A549 (cell line): Measurements from ENCODE around the gene CLCF1. TPM values are rescaled to one million over a fixed set of nuclear protein-coding genes. Genes with fewer than 3 reads are reported as not detected.

ENCODE experiments used
- ATAC-seq, 2 experiments: fragments of 200-7000 bp in 1 of 2; fragments of >200 bp in 1 of 2; cut with Nextera tagmentation in 1 of 2; cut with Tn5 transposase in 1 of 2; 3 replicates each; pipeline versions ENCODE4 v1.8.0 to v1.9.1; 2018 to 2020; ENCODE audit warnings: mild to moderate bottlenecking in 1 of 2, moderate library complexity in 1 of 2
- CTCF ChIA-PET: fragments of 300-600 bp; sonication (Branson Sonifier 250); formaldehyde crosslinking; extraction: SDS; loops from one replicate; lab custom pipeline; 2021; ENCODE audit warnings: antibody characterized with exemption, inconsistent platforms; lab: Yijun Ruan, JAX
- POLR2A ChIA-PET: fragments of 350-600 bp; formaldehyde crosslinking; extraction: SDS; loops from one replicate; lab custom pipeline; 2021; ENCODE audit warnings: antibody characterized with exemption, inconsistent platforms; lab: Yijun Ruan, JAX
- DNase-seq, 2 experiments: peaks; one replicate each; pipeline versions ENCODE4 v3.0.0 to v3.0.0-alpha.2; 2011 to 2016; ENCODE audit warnings: low read depth in 1 of 2, low spot score in 1 of 2
- FAIRE-seq: peaks from 2 replicates; lab custom pipeline; 2011; peaks lifted over from hg19 to GRCh38; lab: Jason Lieb, UNC
- H3K27ac ChIP-seq, 2 experiments: fragments of >200 bp; sonication (Bioruptor Twin); formaldehyde crosslinking; 3 replicates each; pipeline ENCODE4 v1.5.1; 2016 to 2017
- H3K4me1 ChIP-seq: fragments of >200 bp; sonication (Bioruptor Twin); formaldehyde crosslinking; 3 replicates; pipeline ENCODE4 v1.6.1; 2016
- H3K4me2 ChIP-seq: fragments of >200 bp; sonication (Bioruptor Twin); formaldehyde crosslinking; 3 replicates; pipeline ENCODE4 v1.6.1; 2016
- H3K4me3 ChIP-seq: fragments of >200 bp; sonication (Bioruptor Twin); formaldehyde crosslinking; 3 replicates; pipeline ENCODE4 v1.5.1; 2016
- H3K9me3 ChIP-seq: fragments of >200 bp; sonication (Bioruptor Twin); formaldehyde crosslinking; 3 replicates; pipeline ENCODE4 v1.6.1; 2016
- CHD4 ChIP-seq: fragments of 200-600 bp; sonication (generic); IDR thresholded peaks from 2 replicates; pipeline ENCODE4 v1.6.1; 2016; ENCODE audit warnings: antibody characterized with exemption, mild to moderate bottlenecking, borderline replicate concordance
- CTCF ChIP-seq: fragments of >200 bp; sonication (Bioruptor Twin); formaldehyde crosslinking; IDR thresholded peaks from 3 replicates; pipeline ENCODE4 v1.5.1; 2016
- FOSL2 ChIP-seq, 2 experiments: fragments of 450-650 bp in 1 of 2; fragments of >200 bp in 1 of 2; sonication (Bioruptor Twin) in 1 of 2; formaldehyde crosslinking; IDR thresholded peaks; 2 replicates each; pipeline versions ENCODE4 v1.5.0 to v1.6.1; 2016 to 2020; ENCODE audit warnings: mild to moderate bottlenecking in 1 of 2, moderate library complexity in 1 of 2
- FOXS1 ChIP-seq: fragments of 250-450 bp; sonication (Bioruptor Pico); IDR thresholded peaks from 2 replicates; pipeline ENCODE4 v1.5.0; 2020; ENCODE audit warnings: mild to moderate bottlenecking, moderate library complexity
- GATA3 ChIP-seq: IDR thresholded peaks from 2 replicates; pipeline ENCODE4 v1.6.1; 2012; ENCODE audit warnings: borderline replicate concordance
- JUN ChIP-seq, 2 experiments: fragments of >200 bp; sonication (Bioruptor Twin); formaldehyde crosslinking; IDR thresholded peaks; 2 replicates in 1 of 2; 3 replicates in 1 of 2; pipeline ENCODE4 v1.6.1; 2016 to 2017
- NPAS2 ChIP-seq: fragments of 250-450 bp; sonication (Bioruptor Pico); IDR thresholded peaks from 2 replicates; pipeline ENCODE4 v1.8.0; 2022; ENCODE audit warnings: mild to moderate bottlenecking, moderate library complexity, borderline replicate concordance
- RAD21 ChIP-seq, 2 experiments: fragments of >200 bp in 1 of 2; sonication (Bioruptor Twin) in 1 of 2; formaldehyde crosslinking in 1 of 2; IDR thresholded peaks in 1 of 2; conservative IDR thresholded peaks in 1 of 2; 2 replicates in 1 of 2; 3 replicates in 1 of 2; pipeline ENCODE4 v1.6.1; 2012 to 2018; ENCODE audit warnings: inconsistent platforms in 1 of 2
- RFX5 ChIP-seq: fragments of 450-650 bp; IDR thresholded peaks from 2 replicates; pipeline ENCODE4 v1.7.1; 2014; ENCODE audit warnings: antibody characterized with exemption, mild to moderate bottlenecking, moderate library complexity
- SMC3 ChIP-seq: fragments of >200 bp; sonication (Bioruptor Twin); formaldehyde crosslinking; IDR thresholded peaks from 3 replicates; pipeline ENCODE4 v1.6.1; 2018; ENCODE audit warnings: inconsistent platforms
- ZNF302 ChIP-seq: fragments of 250-450 bp; sonication (Bioruptor Pico); IDR thresholded peaks from 2 replicates; pipeline ENCODE4 v1.9.0; 2021; ENCODE audit warnings: inconsistent platforms, mild to moderate bottlenecking, moderate library complexity
- ZSCAN20 ChIP-seq: fragments of 250-450 bp; sonication (Bioruptor Pico); IDR thresholded peaks from 2 replicates; pipeline ENCODE4 v1.8.0; 2022; ENCODE audit warnings: mild to moderate bottlenecking, moderate library complexity
- WGBS: methylation state at CpG from one replicate; pipeline ENCODE4 v1.1.6; 2017; ENCODE audit errors: missing lambda C conversion rate; 5-methylcytosine and 5-hydroxymethylcytosine counted together
- polyA plus RNA-seq, 4 experiments: library from polyadenylated mRNA; depleted of rRNA in 3 of 4; stranded (reverse); fragments of >200 nt; fragmentation: RNase III in 1 of 4; extraction: RNeasy Plus Mini Kit Qiagen cat#74134 plus additional on column Dnase treatment in 1 of 4; gene quantifications; 2 replicates in 3 of 4; 3 replicates in 1 of 4; pipeline ENCODE4 v1.2.3, GENCODE V29; 2011 to 2017

CLCF1 gene
- polyA plus RNA-seq, 2 of the 4 experiments (the other 2 are of a cell fraction) = 23.9 to 31.0 TPM

GRCh38 chr11:67351275-67352005, 22.0 kb downstream of the CLCF1 start:
- H3K4me1 ChIP-seq = peaks cover 87% of the 10 kb centered on the region
- CTCF ChIA-PET = interaction anchor here (0.6 to 20.0 kb wide), 35 partner anchors 8 to 307 kb away, joined by 3 to 1913 read pairs (median 4); partner anchors contain the start of genes CLCF1, PPP1CA, PTPRCAP and RAD9A
- POLR2A ChIA-PET = interaction anchor here (0.8 to 8.3 kb wide), 8 partner anchors 9 to 50 kb away, joined by 3 to 172 read pairs (median 4); partner anchors contain the start of genes CLCF1, PPP1CA and RAD9A
- H3K9me3 ChIP-seq = no peaks in the 10 kb centered on the region
- DNase-seq = peak; percentile 86 to 89
- FAIRE-seq = no peak
- H3K4me2 ChIP-seq = peak overlapping the region; percentile 93
- ATAC-seq = peak in 1 of 2 experiments; percentile 5; a peak in 3 of 6 replicates
- TF ChIP-seq ZSCAN20 (CRISPR knock-in tag) (no peak), JUN (IDR thresholded peaks at IDR 0.05) (peak in 1 of 2 experiments; percentile 16; a peak in 1 of 5 replicates), GATA3 (no peak), RFX5 (no peak), CTCF (peak; percentile 86), CHD4 (no peak), FOSL2 (IDR thresholded peaks at IDR 0.05) (0 out of 2 replicates have a peak, but pooled peaks have one; percentile 47), FOSL2 (CRISPR knock-in tag; IDR thresholded peaks at IDR 0.05) (peak; percentile 98), ZNF302 (CRISPR knock-in tag) (no peak), SMC3 (peak; percentile 79), RAD21 (conservative IDR thresholded peaks at IDR 0.05 in 1 of 2, IDR thresholded peaks at IDR 0.05 in 1 of 2) (peak; percentile 76 to 83)
- peak overlapping the region; percentile 93 to 98 for H3K27ac ChIP-seq
- peak overlapping the region; percentile 69; the same call in 1 of the 3 replicates for H3K4me3 ChIP-seq
- WGBS = 41% methylated on average over 9 of the region's 11 CpGs

GRCh38 chr11:67349928-67350465, 23.4 kb downstream of the CLCF1 start:
- Histone ChIP-seq H3K4me1 (peaks cover 84% of the 10 kb centered on the region), H3K27ac (peak overlapping the region in 1 of 2 experiments; percentile 67; a peak in 3 of 6 replicates), H3K4me2 (peak overlapping the region; percentile 9; the same call in 1 of the 3 replicates), H3K9me3 (no peaks in the 10 kb centered on the region), H3K4me3 (no peak overlapping the region)
- DNase-seq = no peak
- no peak for ATAC-seq
- 0 out of 5 replicates have a peak, but pooled peaks of 1 of the 2 experiments have one; percentile 41 for TF ChIP-seq JUN (IDR thresholded peaks at IDR 0.05)
- no peak for TF ChIP-seq NPAS2 (CRISPR knock-in tag)
- 90% methylated on average over 4 of the region's 4 CpGs for WGBS
- FAIRE-seq = no peak
- CTCF ChIA-PET = interaction anchor here (1.8 to 20.0 kb wide), 11 partner anchors 12 to 139 kb away, joined by 3 to 1913 read pairs (median 7); partner anchors contain the start of genes CLCF1, PPP1CA, PTPRCAP and RAD9A
- POLR2A ChIA-PET = interaction anchor here (1.1 to 8.3 kb wide), 3 partner anchors 11 to 24 kb away, joined by 8 to 172 read pairs (median 10); partner anchors contain the start of gene CLCF1

- 96% methylated on average over 2 of the region's 2 CpGs for WGBS
- ATAC-seq (no peak), DNase-seq (no peak), FAIRE-seq (no peak)
- peak overlapping the region in 1 of 2 experiments; percentile 67; a peak in 3 of 6 replicates for H3K27ac ChIP-seq
- CTCF ChIA-PET = interaction anchor here (0.5 to 20.0 kb wide), 8 partner anchors 10 to 307 kb away, joined by 3 to 1913 read pairs (median 4); partner anchors contain the start of genes CLCF1, PPP1CA, RAD9A and TBC1D10C
- H3K4me3 ChIP-seq = no peak overlapping the region
- POLR2A ChIA-PET = interaction anchor here (0.8 to 1.6 kb wide), 3 partner anchors 25 to 79 kb away, joined by 3 to 10 read pairs (median 3); partner anchors contain the start of genes CLCF1, RAD9A and RPS6KB2
- peak overlapping the region; percentile 8; the same call in 1 of the 3 replicates for H3K4me2 ChIP-seq
- H3K4me1 ChIP-seq = peaks cover 83% of the 10 kb centered on the region
- TF ChIP-seq JUN (IDR thresholded peaks at IDR 0.05) (peak in 1 of 2 experiments; percentile 26; a peak in 2 of 5 replicates), FOXS1 (no peak)
- no peaks in the 10 kb centered on the region for H3K9me3 ChIP-seq
These were observed 23.9 kb downstream of the CLCF1 start for GRCh38 chr11:67349457-67349856.
